Fibroblast of pulmonary artery (primary cell): ENCODE measurements around the gene TMEM150C.
"Not testable (repeated sequence)": the region's sequence is repeated elsewhere in the genome, so short reads cannot be mapped to it uniquely, and the experiment has no call there.

Experiments
- DNase-seq: peaks from one replicate; pipeline ENCODE4 v3.0.0-alpha.2; 2010; ENCODE audit warnings: low read depth
- H3K4me3 ChIP-seq: replicated peaks from 2 replicates; pipeline ENCODE4 v1.5.1; 2011; ENCODE audit warnings: low read depth, mild to moderate bottlenecking, control low read depth, low read length, moderate library complexity
- TF ChIP-seq, protein P1 (sequence below): IDR thresholded peaks from 2 replicates; pipeline ENCODE4 v1.5.1; 2011; ENCODE audit warnings: mild to moderate bottlenecking, control low read depth, low read length, inconsistent platforms; ENCODE audit errors: missing control alignments

Gene TMEM150C

DNA sequence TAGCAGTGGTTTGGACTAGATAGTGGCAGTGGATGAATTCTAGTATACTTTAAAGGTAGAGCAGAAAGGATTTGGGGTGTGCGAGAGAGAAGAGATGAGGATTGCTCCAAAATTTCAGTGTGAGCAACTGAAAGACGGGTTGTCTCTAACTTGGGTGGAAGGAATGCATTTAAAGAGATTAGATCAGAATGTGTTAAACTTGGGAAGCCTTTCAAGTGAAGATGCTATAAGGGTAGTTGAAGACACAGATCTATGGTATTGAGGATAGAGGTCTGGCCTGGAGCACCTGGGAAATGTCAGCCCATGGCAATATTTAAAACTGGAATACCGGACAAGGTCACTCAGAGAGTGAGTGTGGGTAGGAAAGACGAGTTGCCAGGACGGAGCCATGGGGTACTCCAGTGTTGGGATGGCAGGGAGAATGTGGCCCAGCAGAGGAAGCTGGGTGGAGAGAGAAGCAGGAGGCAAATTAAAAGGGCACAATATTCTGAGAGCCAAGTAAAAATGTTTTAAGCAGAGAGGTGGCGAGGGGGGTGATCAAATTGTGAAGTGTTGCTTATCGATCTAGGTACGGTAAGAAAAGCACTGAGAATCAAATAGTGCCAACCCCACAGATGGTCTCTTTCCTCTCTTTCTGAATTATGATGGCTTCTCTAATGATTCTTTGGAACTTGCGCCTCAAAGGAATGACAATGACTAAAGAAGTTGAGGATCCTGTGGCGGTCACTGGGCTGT is 80.8 kb downstream of the TMEM150C start:
- no peak for DNase-seq
- no peak overlapping the region for H3K4me3 ChIP-seq
- TF ChIP-seq, protein P1, sequence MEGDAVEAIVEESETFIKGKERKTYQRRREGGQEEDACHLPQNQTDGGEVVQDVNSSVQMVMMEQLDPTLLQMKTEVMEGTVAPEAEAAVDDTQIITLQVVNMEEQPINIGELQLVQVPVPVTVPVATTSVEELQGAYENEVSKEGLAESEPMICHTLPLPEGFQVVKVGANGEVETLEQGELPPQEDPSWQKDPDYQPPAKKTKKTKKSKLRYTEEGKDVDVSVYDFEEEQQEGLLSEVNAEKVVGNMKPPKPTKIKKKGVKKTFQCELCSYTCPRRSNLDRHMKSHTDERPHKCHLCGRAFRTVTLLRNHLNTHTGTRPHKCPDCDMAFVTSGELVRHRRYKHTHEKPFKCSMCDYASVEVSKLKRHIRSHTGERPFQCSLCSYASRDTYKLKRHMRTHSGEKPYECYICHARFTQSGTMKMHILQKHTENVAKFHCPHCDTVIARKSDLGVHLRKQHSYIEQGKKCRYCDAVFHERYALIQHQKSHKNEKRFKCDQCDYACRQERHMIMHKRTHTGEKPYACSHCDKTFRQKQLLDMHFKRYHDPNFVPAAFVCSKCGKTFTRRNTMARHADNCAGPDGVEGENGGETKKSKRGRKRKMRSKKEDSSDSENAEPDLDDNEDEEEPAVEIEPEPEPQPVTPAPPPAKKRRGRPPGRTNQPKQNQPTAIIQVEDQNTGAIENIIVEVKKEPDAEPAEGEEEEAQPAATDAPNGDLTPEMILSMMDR = no peak

DNA sequence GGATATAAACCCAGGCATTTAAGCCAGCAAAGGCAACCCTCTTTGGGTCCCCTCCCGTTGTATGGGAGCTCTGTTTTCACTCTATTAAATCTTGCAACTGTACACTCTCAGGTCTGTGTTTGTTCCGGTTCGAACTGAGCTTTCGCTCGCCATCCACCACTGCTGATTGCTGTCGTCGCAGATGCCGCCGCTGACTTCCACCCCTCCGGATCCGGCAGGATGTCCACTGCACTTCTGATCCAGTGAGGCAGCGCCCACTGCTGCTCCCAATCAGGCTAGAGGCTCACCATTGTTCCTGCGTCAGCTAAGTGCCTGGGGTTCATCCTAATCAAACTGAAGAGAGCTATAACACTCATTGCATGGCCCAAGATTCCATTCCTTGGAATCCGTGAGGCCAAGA is 82.2 kb downstream of the TMEM150C start:
- TF ChIP-seq, protein P1 = no peak
- no peak overlapping the region for H3K4me3 ChIP-seq
- DNase-seq = no peak

DNA sequence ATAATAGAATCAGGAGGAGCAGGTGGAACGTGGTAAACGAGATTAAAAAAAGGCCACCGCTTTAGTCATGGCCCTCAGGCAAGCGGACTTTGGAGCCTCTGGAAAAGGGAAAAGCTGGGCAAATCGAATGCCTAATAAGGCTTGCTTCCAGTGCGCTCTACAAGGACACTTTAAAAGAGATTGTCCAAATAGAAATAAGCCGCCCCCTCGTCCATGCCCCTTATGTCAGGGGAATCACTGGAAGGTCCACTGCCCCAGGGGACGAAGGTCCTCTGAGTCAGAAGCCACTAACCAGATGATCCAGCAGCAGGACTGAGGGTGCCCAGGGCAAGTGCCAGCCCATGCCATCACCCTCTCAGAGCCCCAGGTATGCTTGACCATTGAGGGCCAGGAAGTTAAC is 84.3 kb downstream of the TMEM150C start:
- not testable (repeated sequence) for DNase-seq, H3K4me3 ChIP-seq

DNA sequence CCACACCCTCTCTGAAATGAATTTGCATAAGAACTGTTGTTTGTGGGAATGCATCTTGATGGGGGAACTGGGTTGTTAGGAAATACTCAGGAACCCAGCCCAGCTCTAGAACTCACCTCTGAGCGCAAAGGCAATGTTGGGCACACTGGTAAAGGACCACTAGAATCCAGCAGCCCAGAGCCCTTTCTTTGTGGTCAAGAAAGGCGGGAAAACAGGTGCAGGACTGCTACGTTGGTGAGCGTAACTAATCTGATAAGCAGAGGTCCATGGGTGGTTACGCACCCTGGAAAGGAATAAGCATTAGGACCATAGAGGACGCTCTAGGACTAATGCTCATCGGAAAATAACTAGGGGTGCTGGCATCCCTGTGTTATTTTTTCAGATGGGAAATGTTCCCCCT is 85.9 kb downstream of the TMEM150C start:
- not testable (repeated sequence) for H3K4me3 ChIP-seq, DNase-seq

DNA sequence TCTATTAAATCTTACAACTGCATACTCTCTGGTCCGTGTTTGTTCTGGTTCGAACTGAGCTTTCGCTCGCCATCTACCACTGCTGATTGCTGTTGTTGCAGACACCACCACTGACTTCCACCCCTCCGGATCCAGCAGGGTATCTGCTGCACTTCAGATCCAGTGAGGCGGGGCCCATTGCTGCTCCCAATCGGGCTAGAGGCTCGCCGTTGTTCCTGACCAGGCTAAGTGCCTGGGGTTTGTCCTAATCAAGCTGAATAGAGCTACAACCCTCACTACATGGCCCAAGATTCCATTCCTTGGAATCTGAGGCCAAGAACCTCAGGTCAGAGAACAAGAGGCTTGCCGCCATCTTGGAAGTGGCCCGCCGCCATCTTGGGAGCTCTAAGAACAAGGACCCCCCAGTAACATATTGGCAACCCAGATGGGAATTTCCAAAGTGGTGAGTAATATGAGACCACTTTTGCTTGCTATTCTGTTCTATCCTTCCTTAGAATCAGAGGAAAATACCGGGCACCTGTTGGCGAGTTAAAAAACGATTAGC is 88.1 kb downstream of the TMEM150C start:
- TF ChIP-seq, protein P1 = no peak
- H3K4me3 ChIP-seq = no peak overlapping the region
- no peak for DNase-seq

DNA sequence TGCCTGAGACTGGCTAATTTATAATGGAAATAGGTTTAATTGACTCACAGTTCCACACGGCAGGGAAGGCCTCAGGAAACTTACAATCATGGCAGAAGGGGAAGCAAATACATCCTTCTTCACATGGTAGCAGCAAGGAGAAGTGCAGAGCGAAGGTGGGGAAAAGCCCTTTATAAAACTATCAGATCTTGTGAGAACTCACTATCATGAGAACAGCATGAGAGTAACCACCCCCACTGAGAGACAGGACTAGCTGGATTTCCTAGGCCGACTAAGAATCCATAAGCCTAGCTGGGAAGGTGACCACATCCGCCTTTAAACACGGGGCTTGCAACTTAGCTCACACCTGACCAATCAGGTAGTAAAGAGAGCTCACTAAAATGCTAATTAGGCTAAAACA is 88.7 kb downstream of the TMEM150C start:
- H3K4me3 ChIP-seq, DNase-seq: not testable (repeated sequence)

DNA sequence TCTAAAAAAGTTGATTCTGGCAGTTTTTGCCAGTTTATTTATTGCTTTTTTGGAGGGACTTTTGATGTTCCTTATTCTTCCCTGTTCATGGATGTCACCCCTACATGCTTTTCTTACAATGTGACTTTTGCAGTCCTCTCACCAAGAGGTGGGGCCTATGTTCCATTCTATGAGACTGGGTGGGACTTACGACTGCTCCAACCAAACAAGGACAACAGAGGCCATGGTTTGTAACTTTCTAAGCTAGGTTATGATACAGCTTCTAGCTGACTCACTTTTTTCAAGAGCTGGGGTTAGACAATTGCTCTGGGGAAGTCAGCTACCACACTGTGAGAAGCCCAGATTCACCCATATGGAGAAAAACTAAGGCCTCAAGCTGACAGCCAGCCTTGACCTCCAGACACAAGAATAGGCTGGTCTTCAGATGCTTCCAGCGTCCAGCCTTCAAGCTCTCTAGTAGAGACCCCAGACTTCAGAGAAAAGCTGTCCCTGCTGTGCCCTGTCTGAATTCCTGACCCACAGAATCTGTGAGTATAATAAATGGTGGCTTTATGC is 91.9 kb downstream of the TMEM150C start:
- TF ChIP-seq, protein P1 = no peak
- H3K4me3 ChIP-seq = no peak overlapping the region
- peak; percentile 68 for DNase-seq

DNA sequence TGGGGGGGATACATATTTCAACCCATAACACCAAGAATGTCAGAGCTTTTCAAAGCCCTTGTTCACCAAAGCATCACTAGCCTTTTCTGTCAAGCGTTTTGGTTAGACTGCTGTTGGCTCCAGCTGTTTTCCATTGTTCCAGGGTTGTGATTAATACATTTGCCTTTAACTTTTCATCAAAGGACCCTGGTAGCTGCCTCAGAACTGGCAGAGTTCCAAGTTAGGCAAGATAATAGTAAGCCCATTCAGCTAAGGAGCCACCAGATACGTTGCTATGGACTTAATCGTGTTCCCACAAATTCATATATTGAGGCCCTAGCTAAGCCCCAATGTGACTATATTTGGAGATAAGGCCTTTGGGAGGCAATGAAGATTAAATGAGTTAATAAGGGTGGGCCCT is 94.3 kb downstream of the TMEM150C start:
- peak; percentile 89 for DNase-seq
- no peak overlapping the region for H3K4me3 ChIP-seq
- TF ChIP-seq, protein P1 = no peak
